ENCODE measurements around the gene GPS1. TPM values are rescaled to one million over a fixed set of nuclear protein-coding genes. Genes with fewer than 3 reads are reported as not detected.

Gene GPS1
- total RNA-seq, 3 donors from 2014 or later (not counting 1 experiment from before 2014, with no cell fraction given) = 78.9 to 87.6 (median 85.3) TPM

DNA sequence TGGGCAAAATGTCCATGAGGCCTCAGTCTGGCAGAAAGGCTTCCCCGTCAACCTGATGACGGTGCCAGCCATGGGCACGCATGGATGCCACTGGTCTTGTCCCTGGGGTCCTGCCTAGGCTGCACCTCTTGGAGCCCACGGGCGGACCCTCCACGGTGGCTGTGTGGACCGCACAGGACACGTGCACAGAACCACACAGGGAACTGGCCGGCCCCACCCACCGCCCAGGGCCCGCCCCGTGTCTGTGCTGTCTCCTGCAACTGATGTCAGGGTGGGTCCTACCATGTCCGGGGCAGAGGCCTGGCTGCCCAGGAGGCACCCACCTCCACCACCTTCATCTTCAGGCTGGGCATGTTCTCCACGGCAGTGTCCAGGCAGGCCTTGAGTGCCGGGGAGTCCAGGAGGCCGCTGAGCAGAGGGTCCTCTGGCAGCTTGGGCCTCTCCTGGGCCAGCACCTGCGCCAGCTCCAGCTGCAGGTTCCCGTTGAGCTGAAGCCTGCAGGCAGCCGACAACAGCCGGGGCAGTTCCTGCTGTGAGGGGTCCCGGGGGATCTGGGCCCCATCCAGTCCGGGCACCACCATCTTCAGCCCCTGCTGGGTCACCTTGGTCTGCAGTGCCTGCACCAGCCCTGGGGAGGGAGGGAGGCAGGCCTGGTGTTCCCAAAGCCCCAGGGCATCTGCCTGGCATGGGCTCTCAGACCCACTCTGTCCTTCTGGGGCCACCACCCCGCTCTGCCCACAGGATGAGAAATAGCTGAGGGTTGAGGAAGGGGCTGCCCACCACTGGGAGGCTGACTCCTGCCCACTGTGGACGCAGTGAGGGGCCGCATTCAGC, 34.5 kb downstream of the GPS1 start:
- Histone ChIP-seq H3K4me1 (ENCODE audit: control insufficient read depth, insufficient read depth, low read length) (no peaks in the 10 kb centered on the region), H3K27ac (ENCODE audit: low read length) (no peak overlapping the region), H3K27me3 (ENCODE audit: control insufficient read depth, insufficient read depth, low read length) (no peaks in the 10 kb centered on the region), H3K4me3 (ENCODE audit: low read length) (no peak overlapping the region), H3K9me3 (ENCODE audit: control insufficient read depth, insufficient read depth, low read length) (no peaks in the 10 kb centered on the region), H3K36me3 (ENCODE audit: control insufficient read depth, insufficient read depth, low read length) (peaks cover 65% of the 10 kb centered on the region)
- Mint-ChIP-seq H3K36me3 (no peaks in the 10 kb centered on the region), H3K27ac (no peak overlapping the region), H3K4me3 (no peak overlapping the region), H3K4me1 (no peaks in the 10 kb centered on the region), H3K27me3 (ENCODE audit: low read depth in 2 of 2) (no peaks in the 10 kb centered on the region), H3K9me3 (no peaks in the 10 kb centered on the region)
- intact Hi-C loops (cut with micrococcal nuclease) = no loop called here
- no peak for TF ChIP-seq CTCF (IDR thresholded peaks at IDR 0.05)
- 95% methylated on average over 25 of the region's 25 CpGs for WGBS (ENCODE audit: insufficient coverage)
- no peak for ATAC-seq
- no peak for DNase-seq

- no peaks in the 10 kb centered on the region for H3K9me3 ChIP-seq (ENCODE audit: control insufficient read depth, insufficient read depth, low read length)
- Mint-ChIP-seq H3K9me3 (no peaks in the 10 kb centered on the region), H3K36me3 (no peaks in the 10 kb centered on the region), H3K4me3 (no peak overlapping the region), H3K27me3 (ENCODE audit: low read depth in 2 of 2) (no peaks in the 10 kb centered on the region), H3K27ac (no peak overlapping the region), H3K4me1 (no peaks in the 10 kb centered on the region)
- H3K27ac ChIP-seq (ENCODE audit: low read length) = no peak overlapping the region
- H3K4me1 ChIP-seq (ENCODE audit: control insufficient read depth, insufficient read depth, low read length) = no peaks in the 10 kb centered on the region
- no peak overlapping the region for H3K4me3 ChIP-seq (ENCODE audit: low read length)
- peaks cover 71% of the 10 kb centered on the region for H3K36me3 ChIP-seq (ENCODE audit: control insufficient read depth, insufficient read depth, low read length)
- TF ChIP-seq CTCF (IDR thresholded peaks at IDR 0.05) = no peak
- H3K27me3 ChIP-seq (ENCODE audit: control insufficient read depth, insufficient read depth, low read length) = no peaks in the 10 kb centered on the region
- intact Hi-C loops (cut with micrococcal nuclease) = no loop called here
- ATAC-seq = no peak
- DNase-seq = no peak
- WGBS (ENCODE audit: insufficient coverage) = 96% methylated on average over 39 of the region's 39 CpGs
Measured at GRCh38 chr17:82086941-82087906, 35.5 kb downstream of the GPS1 start.

DNA sequence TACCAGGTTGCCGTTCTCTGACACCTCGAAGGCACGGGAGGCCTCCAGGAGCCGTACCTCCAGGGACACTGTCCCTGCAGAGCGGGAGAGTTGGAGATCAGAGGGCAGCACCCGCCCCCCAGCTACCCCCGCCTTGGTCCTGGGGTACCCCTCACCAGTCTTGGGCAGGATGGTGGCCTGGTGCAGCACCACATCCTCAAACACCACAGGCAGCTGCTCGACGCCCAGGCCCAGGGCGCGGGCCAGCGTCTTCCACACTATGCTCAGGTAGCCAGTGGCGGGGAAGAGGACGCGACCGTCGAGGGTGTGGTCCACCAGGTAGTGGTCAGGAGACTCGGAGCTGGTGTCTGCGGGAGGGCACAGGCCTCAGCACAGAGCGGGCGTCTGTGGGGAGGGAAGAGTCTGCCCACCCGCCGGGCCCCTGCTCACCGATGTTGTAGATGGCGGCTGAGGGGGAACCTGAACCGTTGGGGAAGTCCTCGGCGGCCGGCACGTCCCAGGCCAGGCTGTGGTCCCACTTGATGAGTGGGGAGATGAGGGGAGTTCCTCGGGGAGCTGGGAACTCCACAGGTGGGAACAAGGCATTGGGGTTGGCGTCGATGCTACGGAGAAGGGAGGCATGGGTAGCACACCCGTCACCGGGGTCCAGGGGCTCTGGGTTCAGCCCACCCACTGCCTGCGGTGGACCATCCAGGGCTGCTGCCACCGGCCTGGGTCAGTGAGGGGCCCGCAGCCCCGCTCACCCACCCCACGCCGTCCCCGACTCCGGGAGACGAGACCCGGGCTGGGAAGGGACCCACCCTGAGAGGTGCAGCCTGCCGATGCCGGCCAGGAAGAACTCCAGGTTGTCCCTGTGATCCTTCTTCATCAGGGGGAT, 36.5 kb downstream of the GPS1 start:
- no peaks in the 10 kb centered on the region for H3K36me3 Mint-ChIP-seq
- no peaks in the 10 kb centered on the region for H3K27me3 Mint-ChIP-seq (ENCODE audit: low read depth in 2 of 2)
- no peak for TF ChIP-seq CTCF (IDR thresholded peaks at IDR 0.05)
- 96% methylated on average over 46 of the region's 48 CpGs for WGBS (ENCODE audit: insufficient coverage)
- Histone ChIP-seq H3K27ac (ENCODE audit: low read length) (no peak overlapping the region), H3K9me3 (ENCODE audit: control insufficient read depth, insufficient read depth, low read length) (no peaks in the 10 kb centered on the region), H3K27me3 (ENCODE audit: control insufficient read depth, insufficient read depth, low read length) (no peaks in the 10 kb centered on the region), H3K4me3 (ENCODE audit: low read length) (no peak overlapping the region), H3K4me1 (ENCODE audit: control insufficient read depth, insufficient read depth, low read length) (no peaks in the 10 kb centered on the region), H3K36me3 (ENCODE audit: control insufficient read depth, insufficient read depth, low read length) (peaks cover 68% of the 10 kb centered on the region)
- H3K4me1 Mint-ChIP-seq = no peaks in the 10 kb centered on the region
- ATAC-seq = no peak
- intact Hi-C loops (cut with micrococcal nuclease) = no loop called here
- H3K9me3 Mint-ChIP-seq = no peaks in the 10 kb centered on the region
- no peak overlapping the region for H3K27ac Mint-ChIP-seq
- DNase-seq = no peak
- no peak overlapping the region for H3K4me3 Mint-ChIP-seq
